Left ventricle myocardium inferior (tissue), 1 donor: ENCODE data around the gene CYB561D1. TPM values are rescaled to one million over a fixed set of nuclear protein-coding genes. Genes with fewer than 3 reads are reported as not detected.

Experiments used
- DNase-seq: peaks from one replicate; pipeline ENCODE4 v3.0.0-alpha.2; 2020
- H3K27ac ChIP-seq: fragments of 200-600 bp; replicated peaks from 2 replicates; pipeline ENCODE4 v1.8.0; 2021
- H3K27me3 ChIP-seq: fragments of 200-600 bp; 2 replicates; pipeline ENCODE4 v1.8.0; 2021; ENCODE audit warnings: low read depth
- H3K36me3 ChIP-seq: fragments of 200-600 bp; 2 replicates; pipeline ENCODE4 v1.8.0; 2021
- H3K4me1 ChIP-seq: fragments of 200-600 bp; 2 replicates; pipeline ENCODE4 v1.8.0; 2021
- H3K4me3 ChIP-seq: fragments of 200-600 bp; 2 replicates; pipeline ENCODE4 v1.8.0; 2021; ENCODE audit warnings: mild to moderate bottlenecking, moderate library complexity
- H3K9me3 ChIP-seq: fragments of 200-600 bp; replicated peaks from 2 replicates; pipeline ENCODE4 v1.8.0; 2021
- CTCF ChIP-seq: fragments of 200-600 bp; IDR thresholded peaks from 2 replicates; pipeline ENCODE4 v1.8.0; 2021; ENCODE audit warnings: antibody characterized with exemption, mild to moderate bottlenecking, borderline replicate concordance
- intact Hi-C: fragments of 100-400 bp; cut with micrococcal nuclease; formaldehyde crosslinking; loops from one replicate; pipeline ENCODE4 v1.11.0; 2022
- total RNA-seq: library from RNA; stranded (reverse); fragmentation: NEBNext Ultra II Directional; extraction: Animal tissue kit (Norgen Biotek cat#: 25700); gene quantifications from one replicate; pipeline ENCODE4 v1.2.1, GENCODE V29; 2021
- donor health status: DM: no; HTN: yes; CAD: no; lungs with severe emphysema.

Gene CYB561D1
- total RNA-seq, 1 donor from 2014 or later: 4.6 TPM

DNA sequence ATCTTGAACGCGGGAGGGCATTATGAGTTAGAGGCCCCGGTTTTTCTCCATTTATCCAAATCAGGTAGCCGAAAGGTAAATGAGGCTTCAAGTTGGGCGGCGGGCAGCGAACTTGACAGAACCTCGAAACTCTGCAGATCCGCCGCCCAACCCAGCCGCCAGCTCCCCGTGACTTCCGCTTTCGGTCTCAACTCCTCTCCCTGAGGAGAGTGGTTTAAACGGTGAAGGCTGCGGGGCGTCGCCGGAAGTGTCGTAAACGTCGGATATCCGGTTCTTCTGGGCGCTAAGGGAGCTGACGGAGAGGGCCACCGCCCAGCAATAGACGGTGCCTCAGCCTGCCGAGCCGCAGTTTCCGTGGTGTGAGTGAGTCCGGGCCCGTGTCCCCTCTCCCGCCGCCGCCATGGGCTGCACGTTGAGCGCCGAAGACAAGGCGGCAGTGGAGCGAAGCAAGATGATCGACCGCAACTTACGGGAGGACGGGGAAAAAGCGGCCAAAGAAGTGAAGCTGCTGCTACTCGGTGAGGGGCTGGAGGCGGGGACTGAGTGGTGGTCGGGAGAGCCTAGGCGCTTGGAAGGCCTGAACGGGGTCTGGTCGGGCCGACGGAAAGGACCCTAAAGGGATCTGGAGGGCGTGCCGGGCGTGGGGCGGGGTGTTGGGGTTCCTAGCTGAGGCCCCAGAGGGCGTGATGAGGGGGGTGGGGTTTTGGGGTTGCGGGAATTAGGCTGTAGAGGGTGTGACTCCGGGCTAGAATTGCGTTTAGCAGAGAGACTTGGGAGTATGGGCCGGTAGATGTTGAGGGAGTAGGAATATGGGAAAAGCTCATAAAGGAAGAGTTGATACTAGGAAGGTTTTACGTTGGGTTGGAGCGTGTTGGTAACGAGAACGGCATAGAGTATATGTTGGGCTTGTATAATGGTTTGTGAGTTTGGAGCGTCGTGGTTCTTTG lies 54.7 kb downstream of the CYB561D1 start, which contains the start of gene GNAI3:
Gene GNAI3, plus strand, starts transcription at position 295 of the 947 bp plus-strand sequence. Its CDS starts 106 bp downstream, at position 401.
- no peaks in the 10 kb centered on the region for H3K36me3 ChIP-seq
- no peaks in the 10 kb centered on the region for H3K27me3 ChIP-seq
- H3K9me3 ChIP-seq: no peaks in the 10 kb centered on the region
- H3K4me3 ChIP-seq: peak within 1 kb of the TSS; percentile 91
- DNase-seq: peak; percentile 96
- no peak for TF ChIP-seq CTCF
- H3K4me1 ChIP-seq: peaks cover 70% of the 10 kb centered on the region
- peak within 1 kb of the TSS; percentile 93 for H3K27ac ChIP-seq
- intact Hi-C loops: loop anchor here (5.0 to 10.0 kb wide), 3 partner anchors 84 to 436 kb away; partner anchors contain the start of gene AHCYL1

Other genes starting within 250 kb of the CYB561D1 start
- 4.2 TPM for gene CELSR2, start 244.6 kb upstream of the CYB561D1 start, total RNA-seq
- gene PSRC1, start 210.9 kb upstream of the CYB561D1 start, total RNA-seq: 0.80 TPM
- 0.22 TPM for gene MYBPHL, start 187.1 kb upstream of the CYB561D1 start, total RNA-seq
- 146 TPM for gene SORT1, start 96.2 kb upstream of the CYB561D1 start, total RNA-seq
- gene PSMA5, start 67.6 kb upstream of the CYB561D1 start, total RNA-seq: 49.9 TPM
- gene SYPL2, start 27.5 kb upstream of the CYB561D1 start, total RNA-seq: 25.3 TPM
- 2.1 TPM for gene ATXN7L2, start 10.2 kb upstream of the CYB561D1 start, total RNA-seq
- 19.4 TPM for gene AMIGO1, start 15.6 kb downstream of the CYB561D1 start, total RNA-seq
- 0.08 TPM for gene GPR61, start 45.8 kb downstream of the CYB561D1 start, total RNA-seq
- 2.0 TPM for gene GNAI3, start 54.5 kb downstream of the CYB561D1 start, total RNA-seq
- not detected for gene GNAT2, start 125.5 kb downstream of the CYB561D1 start, total RNA-seq
- gene AMPD2, start 125.7 kb downstream of the CYB561D1 start, total RNA-seq: 12.9 TPM
- 36.8 TPM for gene GSTM4, start 162.0 kb downstream of the CYB561D1 start, total RNA-seq
- 67.3 TPM for gene GSTM2, start 174.0 kb downstream of the CYB561D1 start, total RNA-seq
- not detected for gene GSTM1, start 193.7 kb downstream of the CYB561D1 start, total RNA-seq
- 2.4 TPM for gene GSTM5, start 218.2 kb downstream of the CYB561D1 start, total RNA-seq
- 93.7 TPM for gene GSTM3, start 246.9 kb downstream of the CYB561D1 start, total RNA-seq